HL-60 (cell line): ENCODE measurements around the gene PLXNA2.

Experiments
- CTCF ChIP-seq: IDR thresholded peaks from one replicate; pipeline ENCODE4 v1.5.1; 2011; ENCODE audit warnings: low read length, control low read depth, inconsistent platforms; ENCODE audit not compliant: insufficient read depth
- GABPA ChIP-seq: IDR thresholded peaks from 2 replicates; pipeline ENCODE4 v1.6.1; 2012; ENCODE audit warnings: low read depth
- POLR2AphosphoS5 ChIP-seq: IDR thresholded peaks from 2 replicates; pipeline ENCODE4 v1.6.1; 2012; ENCODE audit warnings: low read depth
- REST ChIP-seq: IDR thresholded peaks from 2 replicates; pipeline ENCODE4 v1.6.1; 2012; ENCODE audit warnings: low read depth; ENCODE audit not compliant: insufficient replicate concordance
- SPI1 ChIP-seq: IDR thresholded peaks from 2 replicates; pipeline ENCODE4 v1.6.1; 2012; ENCODE audit warnings: low read depth, mild to moderate bottlenecking, borderline replicate concordance

GRCh38 chr1:208015255-208015654 is 228.9 kb downstream of the PLXNA2 start:
- no peak for TF ChIP-seq CTCF
- no peak for TF ChIP-seq POLR2AphosphoS5
- TF ChIP-seq SPI1: no peak
- TF ChIP-seq GABPA: no peak
- TF ChIP-seq REST: no peak
